ENCODE results near the gene PADI1. TPM values are rescaled to one million over a fixed set of nuclear protein-coding genes. Genes with fewer than 3 reads are reported as not detected.

PADI1 gene
- total RNA-seq, 2 donors from 2014 or later: not detected

- Mint-ChIP-seq H3K27me3 (ENCODE audit: low read depth) (peaks cover 12% of the 10 kb centered on the region), H3K4me1 (ENCODE audit: low read depth) (peaks cover 5% of the 10 kb centered on the region), H3K27ac (no peak overlapping the region), H3K4me3 (no peak overlapping the region), H3K9me3 (no peaks in the 10 kb centered on the region), H3K36me3 (ENCODE audit: insufficient read depth in 2 of 2) (no peaks in the 10 kb centered on the region)
- DNase-seq (no peak), ATAC-seq (replicated peaks in 1 of 2) (no peak)
Measured at GRCh38 chr1:17251246-17251645, 46.3 kb downstream of the PADI1 start.

GRCh38 chr1:17251701-17252376, 46.9 kb downstream of the PADI1 start:
- peaks cover 12% of the 10 kb centered on the region for H3K27me3 Mint-ChIP-seq (ENCODE audit: low read depth)
- no peaks in the 10 kb centered on the region for H3K9me3 Mint-ChIP-seq
- no peaks in the 10 kb centered on the region for H3K36me3 Mint-ChIP-seq (ENCODE audit: insufficient read depth in 2 of 2)
- H3K4me3 Mint-ChIP-seq: no peak overlapping the region
- DNase-seq (no peak), ATAC-seq (replicated peaks in 1 of 2) (no peak)
- H3K4me1 Mint-ChIP-seq (ENCODE audit: low read depth): peaks cover 5% of the 10 kb centered on the region
- no peak overlapping the region for H3K27ac Mint-ChIP-seq

GRCh38 chr1:17255336-17255735, 50.4 kb downstream of the PADI1 start:
- Mint-ChIP-seq H3K4me1 (ENCODE audit: low read depth) (peaks cover 5% of the 10 kb centered on the region), H3K27ac (no peak overlapping the region), H3K4me3 (no peak overlapping the region), H3K9me3 (no peaks in the 10 kb centered on the region), H3K36me3 (ENCODE audit: insufficient read depth in 2 of 2) (no peaks in the 10 kb centered on the region), H3K27me3 (ENCODE audit: low read depth) (peaks cover 9% of the 10 kb centered on the region)
- DNase-seq: no peak
- ATAC-seq (replicated peaks in 1 of 2): no peak

- H3K4me3 Mint-ChIP-seq: no peak overlapping the region
- no peaks in the 10 kb centered on the region for H3K4me1 Mint-ChIP-seq (ENCODE audit: low read depth)
- H3K27ac Mint-ChIP-seq: no peak overlapping the region
- peaks cover 7% of the 10 kb centered on the region for H3K27me3 Mint-ChIP-seq (ENCODE audit: low read depth)
- H3K36me3 Mint-ChIP-seq (ENCODE audit: insufficient read depth in 2 of 2): no peaks in the 10 kb centered on the region
- H3K9me3 Mint-ChIP-seq: peaks cover 0 to 4% of the 10 kb centered on the region in 2 donors
- no peak for DNase-seq
- ATAC-seq (replicated peaks in 1 of 2): no peak
Measured at GRCh38 chr1:17258116-17258757, 53.3 kb downstream of the PADI1 start.

- Mint-ChIP-seq H3K9me3 (peaks cover 0 to 4% of the 10 kb centered on the region in 2 donors), H3K27me3 (ENCODE audit: low read depth) (peaks cover 7% of the 10 kb centered on the region), H3K4me1 (ENCODE audit: low read depth) (no peaks in the 10 kb centered on the region), H3K4me3 (no peak overlapping the region), H3K27ac (no peak overlapping the region), H3K36me3 (ENCODE audit: insufficient read depth in 2 of 2) (no peaks in the 10 kb centered on the region)
- ATAC-seq (replicated peaks in 1 of 2) (no peak), DNase-seq (no peak)
Measured at GRCh38 chr1:17258758-17259130, 53.8 kb downstream of the PADI1 start.

- no peaks in the 10 kb centered on the region for H3K4me1 Mint-ChIP-seq (ENCODE audit: low read depth)
- peaks cover 0 to 4% of the 10 kb centered on the region in 2 donors for H3K9me3 Mint-ChIP-seq
- no peaks in the 10 kb centered on the region for H3K36me3 Mint-ChIP-seq (ENCODE audit: insufficient read depth in 2 of 2)
- no peak for ATAC-seq (replicated peaks in 1 of 2)
- no peak overlapping the region for H3K4me3 Mint-ChIP-seq
- H3K27ac Mint-ChIP-seq: no peak overlapping the region
- H3K27me3 Mint-ChIP-seq (ENCODE audit: low read depth): peaks cover 7% of the 10 kb centered on the region
- no peak for DNase-seq
Measured at GRCh38 chr1:17259233-17259873, 54.4 kb downstream of the PADI1 start.

GRCh38 chr1:17260264-17260663, 55.3 kb downstream of the PADI1 start:
- DNase-seq (no peak), ATAC-seq (replicated peaks in 1 of 2) (no peak)
- Mint-ChIP-seq H3K27ac (no peak overlapping the region), H3K9me3 (peaks cover 0 to 4% of the 10 kb centered on the region in 2 donors), H3K4me1 (ENCODE audit: low read depth) (no peaks in the 10 kb centered on the region), H3K27me3 (ENCODE audit: low read depth) (peaks cover 7% of the 10 kb centered on the region), H3K36me3 (ENCODE audit: insufficient read depth in 2 of 2) (no peaks in the 10 kb centered on the region), H3K4me3 (no peak overlapping the region)

- DNase-seq (no peak), ATAC-seq (replicated peaks in 1 of 2) (no peak)
- Mint-ChIP-seq H3K27ac (no peak overlapping the region), H3K9me3 (peaks cover 0 to 4% of the 10 kb centered on the region in 2 donors), H3K27me3 (ENCODE audit: low read depth) (peaks cover 7% of the 10 kb centered on the region), H3K4me1 (ENCODE audit: low read depth) (no peaks in the 10 kb centered on the region), H3K36me3 (ENCODE audit: insufficient read depth in 2 of 2) (no peaks in the 10 kb centered on the region), H3K4me3 (no peak overlapping the region)
Measured at GRCh38 chr1:17260738-17261137, 55.8 kb downstream of the PADI1 start.

GRCh38 chr1:17263936-17264335, 59.0 kb downstream of the PADI1 start:
- no peaks in the 10 kb centered on the region for H3K36me3 Mint-ChIP-seq (ENCODE audit: insufficient read depth in 2 of 2)
- ATAC-seq (replicated peaks in 1 of 2): no peak
- no peak for DNase-seq
- peaks cover 0 to 4% of the 10 kb centered on the region in 2 donors for H3K9me3 Mint-ChIP-seq
- H3K27me3 Mint-ChIP-seq (ENCODE audit: low read depth): peaks cover 7% of the 10 kb centered on the region
- H3K4me1 Mint-ChIP-seq (ENCODE audit: low read depth): no peaks in the 10 kb centered on the region
- H3K4me3 Mint-ChIP-seq: no peak overlapping the region
- H3K27ac Mint-ChIP-seq: no peak overlapping the region

GRCh38 chr1:17264470-17264869, 59.5 kb downstream of the PADI1 start:
- H3K27ac Mint-ChIP-seq: no peak overlapping the region
- H3K9me3 Mint-ChIP-seq: peaks cover 0 to 4% of the 10 kb centered on the region in 2 donors
- no peak overlapping the region for H3K4me3 Mint-ChIP-seq
- no peak for ATAC-seq (replicated peaks in 1 of 2)
- H3K27me3 Mint-ChIP-seq (ENCODE audit: low read depth): peaks cover 7% of the 10 kb centered on the region
- H3K4me1 Mint-ChIP-seq (ENCODE audit: low read depth): no peaks in the 10 kb centered on the region
- H3K36me3 Mint-ChIP-seq (ENCODE audit: insufficient read depth in 2 of 2): no peaks in the 10 kb centered on the region
- DNase-seq: no peak

GRCh38 chr1:17265162-17265561, 60.2 kb downstream of the PADI1 start:
- Mint-ChIP-seq H3K4me3 (no peak overlapping the region), H3K9me3 (peaks cover 0 to 4% of the 10 kb centered on the region in 2 donors), H3K4me1 (ENCODE audit: low read depth) (no peaks in the 10 kb centered on the region), H3K27ac (no peak overlapping the region), H3K27me3 (ENCODE audit: low read depth) (peaks cover 7% of the 10 kb centered on the region), H3K36me3 (ENCODE audit: insufficient read depth in 2 of 2) (no peaks in the 10 kb centered on the region)
- DNase-seq (no peak), ATAC-seq (replicated peaks in 1 of 2) (no peak)

- ATAC-seq (replicated peaks in 1 of 2): no peak
- no peak overlapping the region for H3K4me3 Mint-ChIP-seq
- no peak overlapping the region for H3K27ac Mint-ChIP-seq
Measured at GRCh38 chr1:17265950-17266349, 61.0 kb downstream of the PADI1 start.

GRCh38 chr1:17270891-17271765, 66.2 kb downstream of the PADI1 start:
- Mint-ChIP-seq H3K4me3 (no peak overlapping the region), H3K27ac (no peak overlapping the region), H3K9me3 (no peaks in the 10 kb centered on the region), H3K27me3 (ENCODE audit: low read depth) (peaks cover 7% of the 10 kb centered on the region), H3K36me3 (ENCODE audit: insufficient read depth in 2 of 2) (no peaks in the 10 kb centered on the region), H3K4me1 (ENCODE audit: low read depth) (no peaks in the 10 kb centered on the region)
- ATAC-seq (replicated peaks in 1 of 2): no peak
- DNase-seq: no peak

More at GRCh38 chr1:17265950-17266349, 61.0 kb downstream of the PADI1 start:
- DNase-seq: no peak
- peaks cover 7% of the 10 kb centered on the region for H3K27me3 Mint-ChIP-seq (ENCODE audit: low read depth)
- peaks cover 0 to 4% of the 10 kb centered on the region in 2 donors for H3K9me3 Mint-ChIP-seq
- H3K36me3 Mint-ChIP-seq (ENCODE audit: insufficient read depth in 2 of 2): no peaks in the 10 kb centered on the region
- no peaks in the 10 kb centered on the region for H3K4me1 Mint-ChIP-seq (ENCODE audit: low read depth)

Measured in activated T-cell treated with anti-CD3 and anti-CD28 coated beads, Interleukin-2, amount 50 U/mL, for 72 hours (primary cell).